Nucleus accumbens (tissue), 56 donors: ENCODE measurements around the gene GRAMD1A.

Source experiments
- DNase-seq, 56 donors: peaks; one replicate each; lab custom pipeline; 2025; lab: John Stamatoyannopoulos, UW

GRAMD1A gene

DNA sequence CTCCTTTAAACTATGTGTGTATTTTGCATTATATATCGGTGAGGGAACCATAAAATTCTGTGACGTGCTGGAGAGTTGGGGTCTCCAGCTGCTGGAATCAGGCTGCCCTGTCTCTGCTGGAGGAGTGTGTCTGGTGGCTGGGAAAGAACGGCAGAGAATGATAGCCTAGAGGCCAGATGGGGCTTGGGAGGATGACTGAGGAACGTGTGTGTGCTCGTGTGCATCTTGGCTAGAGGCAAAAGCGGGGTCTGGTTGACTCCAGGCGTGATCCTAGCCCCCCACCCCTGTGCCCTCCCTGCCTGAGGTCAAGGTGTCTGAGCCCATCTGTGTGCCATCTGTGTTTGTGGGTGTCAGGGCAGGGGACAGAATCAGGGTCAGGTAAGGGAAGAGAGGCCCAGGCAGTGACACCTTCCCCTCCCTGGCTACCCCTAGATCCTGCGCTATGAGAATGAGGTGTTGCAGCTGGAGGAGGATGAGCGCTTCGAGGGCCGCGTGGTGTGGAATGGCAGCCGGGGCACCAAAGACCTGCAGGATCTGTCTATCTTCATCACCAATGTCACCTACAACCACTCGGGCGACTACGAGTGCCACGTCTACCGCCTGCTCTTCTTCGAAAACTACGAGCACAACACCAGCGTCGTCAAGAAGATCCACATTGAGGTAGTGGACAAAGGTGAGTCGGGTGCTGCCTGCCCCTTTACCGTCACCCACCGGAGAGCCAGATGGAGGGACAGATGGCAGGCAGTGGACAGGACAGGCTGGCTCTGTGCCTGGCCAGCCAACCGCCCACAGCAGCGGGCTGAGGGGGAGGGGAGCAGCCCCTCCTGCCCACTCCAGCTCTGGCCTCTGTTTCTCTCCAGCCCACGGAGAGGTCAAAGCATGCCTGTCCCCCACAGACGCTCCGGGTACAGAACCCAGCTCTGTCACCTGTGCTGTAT lies 33.2 kb downstream of the GRAMD1A start:
- no peak for DNase-seq

DNA sequence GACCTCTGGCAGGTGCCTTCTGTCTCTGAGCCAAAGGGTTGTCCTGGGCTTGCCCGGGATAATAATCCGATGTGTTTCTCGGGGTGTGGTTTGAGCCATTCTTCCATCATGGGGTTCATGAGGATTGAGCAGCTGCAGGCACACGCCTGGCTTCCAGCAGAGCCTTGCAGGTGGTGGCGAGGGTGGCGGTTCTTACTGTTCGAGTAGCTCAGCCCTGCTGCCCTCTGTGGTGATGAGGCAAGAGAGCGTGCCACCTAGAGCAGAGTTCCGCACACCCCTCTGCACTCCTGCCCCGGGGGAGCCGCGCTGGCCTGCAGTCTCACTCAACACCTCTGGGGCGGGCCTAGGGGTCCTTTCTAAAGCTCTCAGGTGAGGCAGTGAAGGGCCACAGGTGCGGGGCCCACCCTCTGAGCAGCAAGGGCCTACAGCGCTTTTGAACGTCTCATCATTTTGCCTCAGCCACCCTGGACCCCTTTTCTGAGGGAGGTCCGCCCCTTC lies 33.9 kb downstream of the GRAMD1A start:
- no peak for DNase-seq

DNA sequence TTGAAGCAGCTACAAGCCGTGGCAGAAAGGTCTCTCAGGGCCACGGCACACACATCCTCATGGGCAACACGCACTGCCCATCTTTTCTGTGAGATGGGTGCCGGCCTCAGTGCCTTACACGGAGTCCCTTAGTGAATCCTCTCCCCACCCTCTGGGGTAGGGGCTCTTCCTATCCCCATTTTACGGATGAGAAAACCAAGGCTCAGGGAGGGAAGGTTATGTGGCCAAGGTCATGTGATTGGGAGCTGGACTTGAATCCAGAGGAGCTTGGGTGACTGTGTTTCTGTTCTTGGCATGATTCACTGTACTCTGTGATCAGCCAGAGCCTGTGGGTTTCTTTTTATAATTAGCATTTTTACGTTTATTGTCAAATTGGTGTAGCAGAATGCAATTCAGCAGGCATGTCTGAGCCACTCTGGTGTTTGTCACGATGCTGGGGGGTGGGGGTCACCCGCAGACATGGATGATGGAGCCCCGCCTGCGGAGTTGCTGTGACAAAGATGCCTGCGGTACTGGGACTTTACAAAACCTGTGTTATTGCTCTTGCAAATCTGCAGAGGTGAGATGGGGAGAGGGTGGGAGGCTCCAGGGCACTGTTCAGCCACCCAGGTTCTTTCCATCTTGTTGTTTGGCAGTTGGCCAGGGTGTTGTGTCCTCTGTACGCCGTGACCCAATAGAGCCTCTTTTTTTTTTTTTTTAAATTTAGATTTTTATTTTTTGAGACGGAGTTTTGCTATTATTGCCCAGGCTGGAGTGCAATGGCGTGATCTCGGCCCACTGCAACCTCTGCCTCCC lies 34.7 kb downstream of the GRAMD1A start:
- no peak for DNase-seq

DNA sequence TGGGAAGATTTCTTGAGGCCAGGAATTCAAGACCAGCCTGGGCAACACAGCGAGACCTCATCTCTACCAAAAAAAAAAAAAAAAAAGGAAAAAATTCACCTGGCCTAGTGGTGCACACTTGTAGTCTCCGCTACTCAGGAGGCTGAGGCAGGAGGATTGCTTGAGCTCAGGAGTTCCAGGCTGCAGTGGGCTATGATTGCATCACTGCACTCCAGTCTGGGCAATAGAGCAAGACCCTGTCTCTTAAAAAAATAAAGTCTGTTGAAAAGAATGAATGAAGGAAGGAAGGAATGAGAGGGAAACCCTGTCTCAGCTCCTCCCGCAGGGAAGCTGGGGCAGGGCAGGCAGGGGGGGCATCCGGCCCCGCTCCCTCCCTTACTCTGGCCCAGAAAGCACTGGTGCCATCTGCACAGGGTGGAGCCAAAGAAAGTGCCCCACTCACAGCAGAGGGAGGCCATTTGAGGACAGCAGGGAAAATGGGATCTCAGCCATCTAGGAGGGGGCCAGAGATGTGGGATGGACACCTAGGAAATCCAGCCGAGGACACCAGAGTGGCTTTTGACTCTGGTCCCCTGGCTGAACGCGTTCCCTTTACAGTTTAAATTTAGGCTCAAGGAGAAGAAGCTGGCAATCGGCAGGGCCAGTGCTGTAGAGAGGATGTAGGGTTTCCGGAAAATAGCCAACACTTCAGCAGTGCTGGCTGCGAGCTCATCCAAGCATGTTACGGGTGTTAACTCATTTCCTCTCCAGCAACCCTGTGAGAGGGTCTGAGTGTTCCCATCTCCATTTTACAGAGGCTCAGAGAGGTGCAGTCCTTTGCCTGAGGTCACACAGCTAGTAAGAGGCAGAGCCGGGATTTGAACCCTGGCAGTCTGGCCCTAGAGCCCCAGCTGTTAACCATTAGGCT lies 37.8 kb downstream of the GRAMD1A start:
- DNase-seq, result peak in 9 of 56 donors; percentile 12 to 33 (median 24)

DNA sequence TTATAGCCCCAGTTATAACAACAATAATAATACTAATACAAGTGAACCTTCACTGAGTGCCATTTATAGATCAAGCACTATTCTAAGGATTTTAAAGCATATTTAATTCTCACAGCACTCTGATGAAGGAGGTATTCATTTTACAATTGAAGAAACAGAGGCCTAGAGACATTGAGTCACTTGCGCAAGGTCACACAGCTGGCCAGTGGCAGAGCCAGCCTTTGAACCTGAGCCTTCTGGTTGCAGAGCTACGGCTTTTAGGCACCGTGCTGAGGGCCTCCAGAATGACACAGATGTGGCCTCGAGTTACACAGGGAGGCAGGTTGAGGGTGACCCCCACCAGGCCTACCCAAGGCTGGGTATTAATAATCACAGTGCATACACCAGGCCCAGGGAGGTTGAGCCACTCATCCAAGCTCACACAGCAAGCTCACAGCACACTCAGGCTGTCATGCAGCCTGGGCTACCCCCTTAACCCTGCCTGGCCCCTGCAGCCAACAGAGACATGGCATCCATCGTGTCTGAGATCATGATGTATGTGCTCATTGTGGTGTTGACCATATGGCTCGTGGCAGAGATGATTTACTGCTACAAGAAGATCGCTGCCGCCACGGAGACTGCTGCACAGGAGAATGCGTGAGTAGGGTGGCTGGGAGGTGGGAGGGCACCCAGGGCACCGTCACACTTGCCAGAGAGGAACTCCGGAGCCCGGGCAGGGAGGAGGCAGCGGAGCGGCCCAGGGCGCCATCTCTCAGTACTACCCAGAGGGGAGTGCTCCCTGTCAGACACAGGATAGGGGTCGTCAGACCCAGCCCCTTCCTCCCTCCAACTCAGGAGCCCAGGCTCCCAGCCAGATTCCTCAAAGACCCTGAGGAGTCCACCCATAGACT lies 38.7 kb downstream of the GRAMD1A start:
- no peak for DNase-seq

DNA sequence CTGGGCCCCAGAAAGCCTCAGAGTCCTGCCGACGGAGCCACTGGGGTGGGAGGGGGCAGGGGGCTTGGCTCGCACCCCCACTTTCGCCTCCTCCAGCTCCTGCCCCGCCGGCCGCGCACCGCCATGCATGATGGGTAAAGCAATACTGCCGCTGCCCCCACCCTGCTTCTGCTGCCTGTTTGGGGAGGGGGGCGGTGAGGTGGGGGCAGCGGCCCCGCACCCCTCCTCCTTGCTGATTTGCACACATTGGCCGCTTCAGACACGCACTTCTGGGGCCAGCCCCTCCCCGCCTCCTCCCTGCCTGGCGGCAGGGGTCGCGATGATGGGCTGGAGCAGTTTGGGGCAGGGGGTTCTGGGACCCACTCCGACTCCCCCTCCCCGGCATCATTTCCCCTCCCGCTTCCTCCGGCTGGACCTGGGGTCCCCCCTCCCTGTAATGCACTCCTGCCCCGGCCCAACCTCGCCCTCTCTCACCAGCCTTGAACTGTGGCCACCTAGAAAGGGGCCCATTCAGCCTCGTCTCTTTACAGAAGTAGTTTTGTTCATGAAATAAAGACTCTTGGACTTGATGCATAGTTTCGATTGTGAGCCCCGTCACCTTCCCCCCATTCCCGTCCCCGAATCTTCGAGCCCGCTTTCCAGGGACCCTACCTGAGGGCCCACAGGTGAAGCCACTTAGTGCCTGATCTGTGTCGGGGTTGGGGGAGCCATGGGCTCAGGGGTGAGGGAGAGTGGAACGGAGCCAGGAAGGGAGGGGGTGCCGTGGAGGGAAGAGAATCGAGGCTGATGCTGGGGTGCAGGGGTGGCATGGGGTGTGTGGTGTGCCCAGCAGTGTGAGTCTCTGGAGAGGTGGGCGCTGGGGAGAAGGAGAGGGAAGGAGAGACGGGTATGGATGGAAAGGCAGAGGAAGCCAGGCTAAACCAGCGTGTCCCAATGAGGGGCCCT lies 40.0 kb downstream of the GRAMD1A start:
- no peak for DNase-seq

DNA sequence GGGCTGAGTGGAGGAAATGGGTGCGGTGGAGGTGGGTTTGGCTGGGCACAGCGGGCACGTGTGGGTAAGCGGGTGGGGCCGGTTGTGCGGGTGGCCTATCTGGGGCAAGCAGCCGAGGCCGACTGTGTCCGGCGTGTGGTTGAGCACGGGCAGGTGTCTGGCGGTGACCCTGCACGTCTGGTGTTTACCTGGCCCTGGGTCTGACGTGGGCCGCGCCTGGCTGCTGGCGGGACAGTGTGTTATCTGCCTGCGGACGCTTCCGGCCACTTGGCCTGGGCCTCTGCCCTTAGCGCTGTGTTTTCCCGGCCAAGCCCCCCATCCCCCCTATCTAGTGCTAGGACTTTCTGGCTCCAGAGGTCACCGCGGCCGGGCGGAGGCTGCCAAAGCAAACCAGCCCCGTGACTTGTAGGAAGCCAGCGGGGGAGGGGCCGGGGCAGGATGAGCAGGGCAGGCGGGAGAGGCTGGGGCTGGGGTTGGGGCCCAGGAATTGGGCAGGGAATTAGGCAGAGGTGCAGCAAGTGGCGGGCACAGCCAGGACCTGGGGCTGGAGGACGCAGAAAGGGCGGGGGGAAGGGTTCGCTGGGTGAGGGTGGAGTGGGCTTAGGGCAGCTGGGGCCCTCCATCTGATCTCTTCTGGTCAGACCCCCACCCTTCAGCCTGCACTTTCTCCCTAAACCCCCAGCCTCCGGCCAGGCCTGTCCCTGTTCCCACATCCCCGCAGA lies 40.9 kb downstream of the GRAMD1A start:
- DNase-seq, result peak in 43 of 56 donors; percentile 4 to 83 (median 44)

DNA sequence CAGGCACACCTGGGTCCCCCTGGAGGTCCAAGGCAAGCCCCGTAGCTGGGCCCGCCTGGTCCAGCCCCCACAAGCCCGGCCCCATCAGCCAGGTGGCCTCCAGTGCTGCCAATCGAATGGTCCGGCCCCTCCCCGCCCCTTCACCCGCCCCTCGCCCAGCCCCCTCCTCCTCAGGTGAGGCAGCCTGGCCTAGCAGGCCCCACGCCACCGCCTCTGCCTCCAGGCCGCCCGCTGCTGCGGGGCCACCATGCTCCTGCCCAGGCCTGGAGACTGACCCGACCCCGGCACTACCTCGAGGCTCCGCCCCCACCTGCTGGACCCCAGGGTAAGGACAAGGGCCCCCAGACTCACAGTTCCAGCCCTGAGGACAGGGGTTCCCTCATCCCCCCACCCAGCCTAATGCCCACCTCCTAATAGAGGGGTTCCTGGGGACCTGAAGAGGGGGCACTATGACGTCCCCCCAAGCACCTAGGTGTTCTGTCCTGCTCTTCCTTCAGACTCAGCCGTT lies 41.5 kb downstream of the GRAMD1A start, which contains the start of gene HPN:
Gene HPN, plus strand, starts transcription at position 174 of the 508 bp plus-strand sequence. CDS start 786 bp downstream, outside the sequence.
- DNase-seq, result no peak

DNA sequence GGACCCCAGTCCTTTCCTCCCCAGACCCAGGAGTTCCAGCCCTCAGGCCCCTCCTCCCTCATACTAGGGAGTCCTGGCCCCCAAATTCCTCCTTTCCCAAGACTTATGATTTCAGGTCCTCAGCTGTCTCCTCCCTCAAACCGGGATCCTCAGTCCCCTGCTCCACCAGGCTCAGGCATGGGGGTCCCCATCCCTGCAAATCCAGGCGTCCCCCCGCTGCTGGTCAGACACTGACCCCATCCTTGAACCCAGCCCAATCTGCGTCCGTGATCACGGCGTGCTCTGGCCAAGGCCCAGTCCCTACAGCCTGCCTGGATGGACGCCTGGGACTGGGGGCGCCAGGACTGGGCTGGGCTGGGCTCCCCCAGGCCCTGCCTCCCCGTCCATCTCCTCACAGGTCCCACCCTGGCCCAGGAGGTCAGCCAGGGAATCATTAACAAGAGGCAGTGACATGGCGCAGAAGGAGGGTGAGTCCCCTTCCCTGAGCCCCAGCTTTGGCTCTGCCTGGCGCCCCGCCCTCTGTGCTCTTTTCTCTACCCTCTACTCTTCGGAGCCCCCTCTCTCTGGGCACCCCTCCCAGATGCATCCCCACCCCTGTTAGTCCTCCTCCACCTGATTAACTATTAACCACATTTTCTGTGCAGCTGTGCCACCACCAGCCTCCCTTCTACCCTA lies 42.1 kb downstream of the GRAMD1A start:
- no peak for DNase-seq

DNA sequence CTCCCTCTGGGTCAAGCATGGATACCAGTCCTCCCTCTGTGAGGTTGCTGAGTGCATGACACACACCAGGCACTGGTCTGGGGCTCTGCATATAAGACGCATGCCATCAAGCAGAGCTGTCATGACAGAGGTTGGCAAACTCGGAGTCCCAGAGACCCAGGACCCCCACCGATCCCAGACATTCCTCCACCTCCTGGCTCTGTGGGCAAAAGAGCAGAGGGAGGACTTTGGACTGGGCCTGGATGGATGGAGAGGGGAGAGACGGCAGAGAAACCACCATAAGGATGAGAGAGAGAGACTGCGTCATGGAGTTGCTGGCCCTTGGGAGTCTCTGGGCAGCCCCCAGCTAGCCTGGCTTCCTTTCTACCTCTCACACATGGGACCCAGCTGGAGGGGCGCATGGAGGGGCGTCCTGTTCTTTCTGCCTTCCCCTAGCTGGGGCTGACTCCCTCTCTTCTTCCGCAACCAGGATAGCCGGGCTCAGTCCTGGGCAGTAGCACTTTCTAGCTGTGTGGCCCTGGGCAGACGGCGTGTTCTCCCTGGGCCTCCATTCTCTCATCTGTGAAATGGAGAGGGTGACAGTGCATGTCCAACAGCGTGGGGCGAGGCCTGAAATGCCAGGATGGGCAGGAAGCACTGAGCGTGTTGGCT lies 43.0 kb downstream of the GRAMD1A start:
- DNase-seq, result no peak

DNA sequence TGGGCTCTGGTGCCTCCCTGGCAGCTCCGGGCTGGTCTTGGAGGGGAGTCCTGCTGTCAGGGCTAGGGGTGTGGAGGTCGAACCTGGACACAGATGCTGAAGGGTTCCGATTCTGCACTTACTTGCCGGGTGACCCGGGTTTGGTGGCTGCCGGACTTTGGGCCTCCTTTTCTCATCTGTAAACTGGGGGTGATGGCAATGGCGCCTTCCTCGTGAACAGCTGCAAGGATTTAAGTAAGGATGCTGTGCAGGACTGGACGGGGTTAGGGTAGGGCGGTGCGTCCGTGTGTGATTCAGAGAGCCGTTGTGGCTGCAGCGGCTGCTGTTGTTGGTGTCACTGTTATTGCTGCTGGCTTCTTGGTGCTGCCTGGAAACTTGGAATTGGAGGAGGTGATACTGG lies 43.8 kb downstream of the GRAMD1A start:
- no peak for DNase-seq

DNA sequence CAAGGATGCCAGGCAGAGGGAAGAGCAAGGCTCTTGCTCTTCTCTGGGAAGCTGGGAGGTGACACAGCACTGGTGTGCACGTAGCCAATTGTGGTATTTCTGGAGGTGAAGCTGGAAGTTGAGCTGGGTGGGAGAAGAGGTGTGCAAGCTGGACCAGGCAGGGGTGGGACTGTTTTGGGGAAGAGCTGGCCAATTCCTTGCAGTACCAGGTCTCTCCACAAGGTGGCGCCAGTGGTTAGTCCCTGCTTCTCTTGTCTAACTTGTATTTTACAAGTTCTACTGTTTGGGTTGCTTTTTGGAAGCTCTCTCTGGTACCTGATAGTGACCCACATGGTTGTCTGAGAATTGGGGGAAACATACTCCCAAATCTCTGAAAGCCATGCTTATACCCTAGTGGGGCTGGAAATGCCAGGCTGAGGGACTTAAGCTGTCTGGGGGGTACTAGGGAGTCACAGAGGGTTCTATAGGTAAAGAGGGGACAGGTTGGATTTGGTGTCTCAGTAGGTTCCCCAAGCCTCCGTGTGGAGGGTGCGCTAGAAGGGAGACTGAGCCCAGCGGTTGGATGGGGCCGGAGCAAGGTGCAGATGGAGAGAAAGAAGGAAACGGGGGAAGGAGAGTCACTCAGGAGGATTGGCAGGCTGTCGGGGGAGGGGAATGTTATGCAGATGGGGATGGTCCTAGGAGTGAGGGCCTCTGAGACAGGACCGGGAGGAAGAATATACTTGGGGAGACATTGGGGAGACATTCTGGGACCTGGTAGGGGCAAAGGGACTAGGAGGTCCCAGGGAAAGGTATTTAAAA lies 44.4 kb downstream of the GRAMD1A start:
- peak in 48 of 56 donors; percentile 8 to 82 (median 56) for DNase-seq

DNA sequence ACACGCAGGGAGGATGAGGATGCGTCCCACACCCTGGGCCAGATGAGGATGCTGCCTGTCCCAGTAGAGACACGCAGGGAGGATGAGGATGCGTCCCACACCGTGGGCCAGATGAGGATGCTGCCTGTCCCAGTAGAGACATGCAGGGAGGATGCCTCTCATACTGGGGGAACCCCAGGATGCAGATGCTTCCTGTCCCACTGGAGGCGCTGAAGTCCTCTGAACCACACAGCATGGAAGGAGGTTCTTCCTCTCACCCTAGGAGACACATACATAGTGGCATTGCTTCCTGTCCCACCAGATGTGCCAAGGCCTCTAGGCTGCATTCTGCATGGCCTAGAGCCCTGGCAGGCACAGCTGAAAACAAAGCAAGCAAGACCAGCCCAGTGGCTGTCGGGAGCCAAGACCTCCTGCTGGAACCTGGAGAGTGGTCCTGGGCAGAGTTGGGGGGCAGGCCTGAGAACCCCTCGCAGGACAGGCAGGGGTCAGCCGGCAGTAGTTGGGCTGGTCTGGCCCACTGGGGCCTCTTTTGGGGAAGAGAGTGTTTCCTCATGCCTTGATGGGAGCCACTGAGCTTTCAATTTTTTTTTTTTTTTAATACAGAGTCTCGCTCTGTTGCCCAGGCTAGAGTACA lies 45.7 kb downstream of the GRAMD1A start:
- peak in 27 of 56 donors; percentile 6 to 59 (median 30) for DNase-seq

DNA sequence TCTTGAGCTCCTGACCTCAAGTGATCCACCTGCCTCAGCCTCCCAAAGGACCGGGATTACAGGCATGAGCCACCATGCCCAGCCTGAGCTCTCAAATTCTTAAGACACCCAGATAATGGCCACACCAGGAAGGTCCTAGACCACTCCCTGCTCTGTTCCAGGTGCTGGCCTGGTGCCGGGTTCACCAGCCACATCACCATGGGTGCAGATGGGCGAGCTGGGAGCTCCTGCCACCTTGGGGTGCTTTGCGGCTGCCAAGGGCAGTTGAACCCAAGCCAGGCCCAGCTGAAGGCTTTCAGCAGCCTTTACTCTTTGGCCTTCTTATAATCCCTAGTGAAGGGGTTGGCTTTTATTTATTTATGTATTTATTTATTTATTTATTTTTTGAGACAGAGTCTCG lies 46.3 kb downstream of the GRAMD1A start:
- DNase-seq, result no peak
